HepG2 (cell line): ENCODE results near the gene GSTP1. TPM values are rescaled to one million over a fixed set of nuclear protein-coding genes. Genes with fewer than 3 reads are reported as not detected.

Experiments used
- ATF3 ChIP-seq: sonication (generic); formaldehyde crosslinking; IDR thresholded peaks from 2 replicates; pipeline ENCODE4 v1.4.0; 2020; ENCODE audit warnings: missing genetic modification reagents
- CAMTA2 ChIP-seq: sonication (generic); formaldehyde crosslinking; IDR thresholded peaks from 2 replicates; pipeline ENCODE4 v1.4.0; 2020; ENCODE audit warnings: mild to moderate bottlenecking, missing genetic modification reagents, borderline replicate concordance
- ELK4 ChIP-seq: sonication (generic); formaldehyde crosslinking; IDR thresholded peaks from 2 replicates; pipeline ENCODE4 v1.9.0; 2021; ENCODE audit warnings: missing genetic modification reagents, borderline replicate concordance
- FOXK2 ChIP-seq: fragments of 450-650 bp; IDR thresholded peaks from 2 replicates; pipeline ENCODE4 v1.6.1; 2016
- HES4 ChIP-seq: sonication (generic); formaldehyde crosslinking; IDR thresholded peaks from 2 replicates; pipeline ENCODE4 v1.9.0; 2021; ENCODE audit warnings: mild to moderate bottlenecking, missing genetic modification reagents, borderline replicate concordance
- HMGXB4 ChIP-seq, 2 experiments: sonication (generic) in 1 of 2; formaldehyde crosslinking in 1 of 2; IDR thresholded peaks; 2 replicates each; pipeline versions ENCODE4 v1.4.0 to v1.6.1; 2018 to 2020; ENCODE audit warnings: missing genetic modification reagents in 2 of 2, borderline replicate concordance in 1 of 2, low read depth in 1 of 2, mild to moderate bottlenecking in 1 of 2, missing biosample characterization in 1 of 2
- MLX ChIP-seq: IDR thresholded peaks from 2 replicates; pipeline ENCODE4 v1.6.1; 2016
- MXI1 ChIP-seq: IDR thresholded peaks from 3 replicates; pipeline ENCODE4 v1.6.1; 2012; ENCODE audit warnings: low read depth, low read length, inconsistent platforms, borderline replicate concordance
- ONECUT2 ChIP-seq: sonication (generic); formaldehyde crosslinking; IDR thresholded peaks from 2 replicates; pipeline ENCODE4 v1.4.0; 2020; ENCODE audit warnings: missing genetic modification reagents
- PRDM10 ChIP-seq: sonication (generic); formaldehyde crosslinking; IDR thresholded peaks from 2 replicates; pipeline ENCODE4 v1.4.0; 2020; ENCODE audit warnings: low read depth, missing genetic modification reagents
- PTBP1 ChIP-seq: fragments of 200-400 bp; formaldehyde crosslinking; IDR thresholded peaks from 2 replicates; pipeline ENCODE4 v1.6.1; 2018; ENCODE audit warnings: low read length, low read depth; ENCODE audit not compliant: poor library complexity, severe bottlenecking
- SMAD9 ChIP-seq: sonication (generic); formaldehyde crosslinking; IDR thresholded peaks from 2 replicates; pipeline ENCODE4 v1.5.1; 2020; ENCODE audit warnings: mild to moderate bottlenecking, missing genetic modification reagents
- SOX6 ChIP-seq, 2 experiments: fragments of 450-650 bp in 1 of 2; sonication (generic) in 1 of 2; formaldehyde crosslinking in 1 of 2; IDR thresholded peaks; 2 replicates each; pipeline versions ENCODE4 v1.4.0 to v1.6.1; 2017 to 2020; ENCODE audit warnings: antibody characterized with exemption in 1 of 2, mild to moderate bottlenecking in 1 of 2, missing genetic modification reagents in 1 of 2
- TAF1 ChIP-seq: sonication (generic); formaldehyde crosslinking; IDR thresholded peaks from 2 replicates; pipeline ENCODE4 v1.4.0; 2020; ENCODE audit warnings: missing genetic modification reagents
- ZFP1 ChIP-seq: IDR thresholded peaks from 2 replicates; pipeline ENCODE4 v1.6.1; 2016
- ZNF30 ChIP-seq: sonication (generic); formaldehyde crosslinking; IDR thresholded peaks from 2 replicates; pipeline ENCODE4 v1.5.0; 2020; ENCODE audit warnings: mild to moderate bottlenecking, missing genetic modification reagents
- ZNF367 ChIP-seq: sonication (generic); formaldehyde crosslinking; IDR thresholded peaks from 2 replicates; pipeline ENCODE4 v1.4.0; 2020; ENCODE audit warnings: missing genetic modification reagents, borderline replicate concordance
- ZNF563 ChIP-seq: sonication (generic); formaldehyde crosslinking; IDR thresholded peaks from 2 replicates; pipeline ENCODE4 v1.8.0; 2022; ENCODE audit warnings: mild to moderate bottlenecking, moderate library complexity, missing genetic modification reagents
- ZNF703 ChIP-seq: sonication (generic); formaldehyde crosslinking; IDR thresholded peaks from 2 replicates; pipeline ENCODE4 v1.5.1; 2020; ENCODE audit warnings: missing genetic modification reagents, mild to moderate bottlenecking, moderate library complexity, borderline replicate concordance
- ZNF747 ChIP-seq: sonication (generic); formaldehyde crosslinking; IDR thresholded peaks from 2 replicates; pipeline ENCODE4 v1.8.1; 2023; ENCODE audit warnings: missing genetic modification reagents, mild to moderate bottlenecking, borderline replicate concordance
- ZNF780A ChIP-seq: sonication (generic); formaldehyde crosslinking; IDR thresholded peaks from 2 replicates; pipeline ENCODE4 v1.8.0; 2022; ENCODE audit warnings: mild to moderate bottlenecking, missing genetic modification reagents, moderate library complexity
- ZNF879 ChIP-seq: sonication (generic); formaldehyde crosslinking; IDR thresholded peaks from 2 replicates; pipeline ENCODE4 v1.8.1; 2023; ENCODE audit warnings: missing genetic modification reagents
- polyA plus RNA-seq, 8 experiments: library from polyadenylated mRNA; depleted of rRNA in 3 of 8; stranded (reverse) in 7 of 8; unstranded in 1 of 8; fragments of >200 nt; fragmentation: Illumina TruSeq in 4 of 8; extraction: Trizol in 4 of 8; gene quantifications; 2 replicates each; pipeline versions ENCODE4 v1.2.1 to v1.2.3, GENCODE V29; 2011 to 2016; ENCODE audit warnings: low read depth in 4 of 8, missing spikeins in 1 of 8, mixed read lengths in 1 of 8; ENCODE audit not compliant: insufficient read depth in 1 of 8
- total RNA-seq, 5 experiments: library from RNA; depleted of rRNA; stranded (reverse); fragments of >200 nt; fragmentation: Illumina TruSeq; extraction: Trizol; gene quantifications; 2 replicates each; pipeline ENCODE4 v1.2.3, GENCODE V29; 2016; ENCODE audit warnings: low read depth in 1 of 5

The GSTP1 gene
- total and polyA plus RNA-seq, 2 of the 13 experiments (the other 11 are each of a cell fraction or from before 2014, with no cell fraction given) = not detected

- TF ChIP-seq FOXK2 (no peak), HMGXB4 (CRISPR knock-in tag; IDR thresholded peaks at IDR 0.05; ENCODE audit: borderline replicate concordance in 1 of 2, low read depth in 1 of 2) (peak; percentile 79 to 86; a peak in 3 of 4 replicates), ZNF780A (no peak), PTBP1 (no peak), CAMTA2 (CRISPR knock-in tag) (0 out of 2 replicates have a peak, but pooled peaks have one; percentile 82), MXI1 (peak; percentile 77; the same call in 1 of the 3 replicates), PRDM10 (CRISPR knock-in tag) (0 out of 2 replicates have a peak, but pooled peaks have one; percentile 13), SMAD9 (CRISPR knock-in tag) (peak; percentile 81; the same call in 1 of the 2 replicates), MLX (CRISPR knock-in tag) (no peak; the same call in 1 of the 2 replicates), ONECUT2 (0 out of 2 replicates have a peak, but pooled peaks have one; percentile 48), TAF1 (CRISPR knock-in tag) (peak; percentile 55), ZNF367 (CRISPR knock-in tag) (no peak), ZNF747 (CRISPR knock-in tag) (peak; percentile 54; the same call in 1 of the 2 replicates), ZFP1 (CRISPR knock-in tag) (no peak), ELK4 (CRISPR knock-in tag) (no peak), ZNF30 (CRISPR knock-in tag) (no peak), HES4 (no peak), ZNF563 (peak; percentile 60; the same call in 1 of the 2 replicates), SOX6 (IDR thresholded peaks at IDR 0.05) (no peak), SOX6 (CRISPR knock-in tag; IDR thresholded peaks at IDR 0.05) (peak; percentile 72), ATF3 (CRISPR knock-in tag) (no peak), ZNF703 (CRISPR knock-in tag) (no peak), ZNF879 (no peak)
Observed at GRCh38 chr11:67630228-67630942, 46.8 kb downstream of the GSTP1 start (continued).
